ENCODE measurements around the gene PSKH1. TPM values are rescaled to one million over a fixed set of nuclear protein-coding genes. Genes with fewer than 3 reads are reported as not detected.

The PSKH1 gene
- total RNA-seq, 4 donors from 2014 or later = 16.4 to 26.9 (median 24.5) TPM

DNA sequence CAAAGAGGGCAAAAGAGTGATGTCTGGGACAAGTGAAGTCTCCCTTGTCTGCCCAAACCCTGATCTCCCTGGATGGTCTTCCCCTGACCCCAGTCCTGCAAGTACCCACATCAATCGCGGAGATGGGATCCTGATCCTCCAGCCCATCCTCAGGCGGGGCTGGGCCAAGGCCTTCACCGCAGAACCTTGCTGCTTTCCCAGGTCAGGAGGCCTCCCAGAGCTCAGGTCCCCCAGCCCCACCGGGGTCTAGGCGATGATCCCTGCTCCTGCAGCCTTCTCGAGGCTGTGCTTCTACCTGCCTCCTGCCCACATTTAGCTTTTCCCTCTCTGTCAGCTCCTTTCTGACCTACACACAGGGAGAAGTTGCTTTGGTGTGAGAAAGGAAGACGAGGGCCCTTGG is 69.1 kb downstream of the PSKH1 start:
- no peak overlapping the region for H3K4me3 ChIP-seq
- H3K36me3 ChIP-seq = peaks cover 43% of the 10 kb centered on the region
- no peaks in the 10 kb centered on the region for H3K9me3 ChIP-seq
- 52% methylated on average over 6 of the region's 8 CpGs for WGBS
- TF ChIP-seq, protein P1, sequence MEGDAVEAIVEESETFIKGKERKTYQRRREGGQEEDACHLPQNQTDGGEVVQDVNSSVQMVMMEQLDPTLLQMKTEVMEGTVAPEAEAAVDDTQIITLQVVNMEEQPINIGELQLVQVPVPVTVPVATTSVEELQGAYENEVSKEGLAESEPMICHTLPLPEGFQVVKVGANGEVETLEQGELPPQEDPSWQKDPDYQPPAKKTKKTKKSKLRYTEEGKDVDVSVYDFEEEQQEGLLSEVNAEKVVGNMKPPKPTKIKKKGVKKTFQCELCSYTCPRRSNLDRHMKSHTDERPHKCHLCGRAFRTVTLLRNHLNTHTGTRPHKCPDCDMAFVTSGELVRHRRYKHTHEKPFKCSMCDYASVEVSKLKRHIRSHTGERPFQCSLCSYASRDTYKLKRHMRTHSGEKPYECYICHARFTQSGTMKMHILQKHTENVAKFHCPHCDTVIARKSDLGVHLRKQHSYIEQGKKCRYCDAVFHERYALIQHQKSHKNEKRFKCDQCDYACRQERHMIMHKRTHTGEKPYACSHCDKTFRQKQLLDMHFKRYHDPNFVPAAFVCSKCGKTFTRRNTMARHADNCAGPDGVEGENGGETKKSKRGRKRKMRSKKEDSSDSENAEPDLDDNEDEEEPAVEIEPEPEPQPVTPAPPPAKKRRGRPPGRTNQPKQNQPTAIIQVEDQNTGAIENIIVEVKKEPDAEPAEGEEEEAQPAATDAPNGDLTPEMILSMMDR (IDR thresholded peaks at IDR 0.05) = no peak
- TF ChIP-seq POLR2AphosphoS5 (IDR thresholded peaks at IDR 0.05) (no peak), POLR2A (IDR thresholded peaks at IDR 0.05) (no peak), EP300 (IDR thresholded peaks at IDR 0.05) (no peak)
- H3K4me1 ChIP-seq = peaks cover 76% of the 10 kb centered on the region
- H3K27me3 ChIP-seq = no peaks in the 10 kb centered on the region
- peak overlapping the region; percentile 52 for H3K27ac ChIP-seq
- DNase-seq (ENCODE audit: low spot score in 2 of 2) = peak in 1 of 2 donors; percentile 56

DNA sequence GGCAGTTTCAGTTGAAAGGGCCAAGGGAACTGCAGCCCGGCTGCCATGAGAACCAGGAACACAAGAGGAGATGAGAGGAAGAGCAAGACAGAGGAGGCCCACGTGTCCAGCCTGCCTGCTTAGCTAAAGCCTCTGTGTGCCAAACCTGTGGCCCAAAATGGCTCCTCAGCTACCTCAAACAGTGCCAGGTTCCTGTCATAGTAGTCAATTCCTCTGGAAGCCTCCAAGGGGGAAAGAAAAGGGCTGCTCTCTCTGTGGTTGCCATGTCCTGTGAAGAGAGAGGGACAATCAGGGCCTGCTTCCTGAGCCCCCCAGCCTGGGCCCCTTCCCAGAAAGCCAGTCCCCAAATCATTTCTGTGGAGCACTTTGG is 70.2 kb downstream of the PSKH1 start:
- TF ChIP-seq, protein P1 (IDR thresholded peaks at IDR 0.05) = no peak
- TF ChIP-seq POLR2A (IDR thresholded peaks at IDR 0.05) (no peak), EP300 (IDR thresholded peaks at IDR 0.05) (no peak), POLR2AphosphoS5 (IDR thresholded peaks at IDR 0.05) (no peak)
- peaks cover 80% of the 10 kb centered on the region for H3K4me1 ChIP-seq
- WGBS = 64% methylated on average over 2 of the region's 2 CpGs

DNA sequence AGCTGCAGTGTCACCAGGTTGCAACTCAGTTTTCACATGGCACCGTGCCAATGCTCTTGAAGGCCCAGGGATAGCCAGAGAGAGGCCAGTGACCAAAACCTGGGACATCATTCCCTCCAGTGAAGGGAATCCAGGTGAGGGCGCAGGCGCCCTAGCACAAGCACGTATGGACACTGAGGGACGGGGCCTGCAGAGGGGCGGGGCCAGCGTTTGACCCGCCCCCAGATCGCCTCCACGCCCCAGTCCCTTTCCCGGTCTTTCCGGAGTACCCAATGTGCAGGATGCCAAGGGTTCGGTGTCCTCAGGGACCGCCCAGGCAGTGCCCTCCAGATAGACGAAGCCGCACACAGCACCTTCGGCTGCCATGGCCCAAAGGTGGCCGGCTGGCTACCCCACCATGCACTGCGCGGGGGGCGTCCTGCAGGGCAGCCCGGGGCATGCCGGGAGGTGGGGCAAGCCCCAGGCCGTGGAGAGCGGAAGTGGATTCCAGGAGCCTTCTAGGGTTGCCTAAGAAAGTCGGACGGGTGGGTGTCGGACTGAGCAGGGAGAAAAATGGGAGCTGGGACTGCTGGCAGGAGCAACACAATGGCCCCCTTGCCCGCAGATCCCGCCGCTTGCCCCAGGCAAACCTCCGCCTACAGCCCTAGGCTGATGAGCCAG is 70.7 kb downstream of the PSKH1 start:
- TF ChIP-seq POLR2AphosphoS5 (IDR thresholded peaks at IDR 0.05) (no peak), EP300 (IDR thresholded peaks at IDR 0.05) (no peak), POLR2A (IDR thresholded peaks at IDR 0.05) (no peak)
- TF ChIP-seq, protein P1 (IDR thresholded peaks at IDR 0.05) = no peak
- 51% methylated on average over 20 of the region's 32 CpGs for whole genome bisulfite sequencing
- Histone ChIP-seq H3K4me3 (no peak overlapping the region), H3K27ac (peak overlapping the region; percentile 28), H3K27me3 (no peaks in the 10 kb centered on the region), H3K36me3 (peaks cover 29% of the 10 kb centered on the region), H3K9me3 (no peaks in the 10 kb centered on the region), H3K4me1 (peaks cover 83% of the 10 kb centered on the region)
- peak in 1 of 2 donors; percentile 65 for DNase-seq (ENCODE audit: low spot score in 2 of 2)

More for the DNA sequence above, 70.2 kb downstream of the PSKH1 start:
- Histone ChIP-seq H3K27me3 (no peaks in the 10 kb centered on the region), H3K4me3 (no peak overlapping the region), H3K9me3 (no peaks in the 10 kb centered on the region), H3K36me3 (peaks cover 34% of the 10 kb centered on the region), H3K27ac (peak overlapping the region; percentile 28)
- DNase-seq (ENCODE audit: low spot score in 2 of 2) = no peak

DNA sequence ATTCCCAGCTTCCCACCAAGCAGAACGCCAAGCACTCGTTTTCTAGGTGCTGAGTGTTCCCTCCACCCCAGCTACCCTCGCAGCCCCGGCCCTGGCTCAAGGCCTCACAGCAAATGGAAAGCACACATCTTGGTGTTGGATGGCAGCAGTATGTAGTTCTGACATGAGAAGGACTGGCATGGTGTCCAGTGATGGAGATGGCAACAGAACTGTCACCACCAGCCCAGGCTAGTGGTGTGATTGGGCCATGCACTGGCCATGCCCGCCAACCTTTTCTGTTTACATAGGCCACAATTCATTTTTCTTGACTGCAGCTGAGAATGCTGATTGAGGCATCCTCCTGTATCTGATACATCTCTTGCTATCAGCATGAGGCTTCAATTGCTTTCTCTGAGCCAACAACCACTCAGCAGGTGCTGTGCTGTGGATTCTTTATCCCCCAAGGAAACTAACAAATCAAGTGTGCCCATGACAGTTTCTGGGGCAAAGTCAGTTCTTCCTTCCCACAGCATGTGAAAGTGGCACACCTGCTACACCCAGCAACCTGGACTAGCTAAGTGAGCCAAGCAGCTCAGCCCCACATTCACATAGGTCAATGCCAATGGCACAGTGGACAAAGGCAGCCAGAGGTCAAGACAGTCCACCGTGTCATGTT is 71.5 kb downstream of the PSKH1 start:
- peaks cover 83% of the 10 kb centered on the region for H3K4me1 ChIP-seq
- no peaks in the 10 kb centered on the region for H3K9me3 ChIP-seq
- peaks cover 21% of the 10 kb centered on the region for H3K36me3 ChIP-seq
- H3K4me3 ChIP-seq = no peak overlapping the region
- H3K27ac ChIP-seq = peak overlapping the region; percentile 28
- WGBS = 80% methylated on average over 6 of the region's 6 CpGs
- no peak for TF ChIP-seq POLR2A (IDR thresholded peaks at IDR 0.05)
- TF ChIP-seq POLR2AphosphoS5 (IDR thresholded peaks at IDR 0.05) = no peak
- no peak for DNase-seq (ENCODE audit: low spot score in 2 of 2)
- no peaks in the 10 kb centered on the region for H3K27me3 ChIP-seq

DNA sequence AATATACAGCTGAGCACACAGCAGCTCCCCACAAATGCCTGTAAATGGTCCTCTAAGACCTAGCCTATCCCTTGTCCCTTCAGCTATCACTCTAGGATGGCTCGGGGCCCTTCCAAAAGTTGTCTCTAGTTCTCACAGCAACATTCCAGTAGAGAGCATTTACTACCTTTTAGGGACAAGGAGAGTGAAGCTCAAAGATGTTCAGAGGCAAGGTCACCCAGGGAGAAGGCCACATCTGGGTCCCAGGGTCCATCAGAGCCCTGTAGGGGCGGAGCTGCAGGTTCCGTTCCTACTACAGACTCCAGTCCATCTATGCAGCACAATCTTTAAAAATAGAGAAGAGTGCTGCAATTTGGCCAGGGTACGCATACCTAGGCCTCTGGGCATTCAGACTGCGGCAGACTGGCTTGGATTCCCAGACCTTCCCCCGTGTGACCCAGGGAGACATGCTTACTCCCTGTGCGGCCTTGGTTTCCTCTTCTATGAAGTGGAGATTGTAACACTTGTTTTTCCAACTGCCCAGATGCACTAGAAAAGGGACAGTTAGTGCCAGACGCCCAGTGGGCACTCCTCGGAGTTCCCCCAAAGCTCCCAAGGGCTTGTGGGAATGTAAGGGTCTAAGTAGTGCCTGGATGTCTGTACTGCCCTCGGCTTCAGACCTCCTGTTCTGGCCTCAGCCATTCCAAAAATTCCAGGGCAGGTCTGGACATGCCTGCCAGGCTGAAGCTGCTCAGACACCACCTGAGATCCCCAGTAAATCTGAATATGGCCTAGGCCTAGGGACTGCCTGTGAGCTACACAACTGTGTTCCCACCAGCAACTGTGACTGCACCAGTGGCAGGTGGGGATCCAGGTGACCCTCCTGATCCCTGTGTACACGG is 72.9 kb downstream of the PSKH1 start:
- 43% methylated on average over 6 of the region's 11 CpGs for WGBS
- H3K4me1 ChIP-seq = peaks cover 70% of the 10 kb centered on the region

More for the DNA sequence above, 72.9 kb downstream of the PSKH1 start:
- H3K27me3 ChIP-seq = no peaks in the 10 kb centered on the region
- no peak for TF ChIP-seq POLR2AphosphoS5 (IDR thresholded peaks at IDR 0.05)
- TF ChIP-seq, protein P1 (IDR thresholded peaks at IDR 0.05) = no peak
- TF ChIP-seq EP300 (IDR thresholded peaks at IDR 0.05) = no peak
- no peak for TF ChIP-seq POLR2A (IDR thresholded peaks at IDR 0.05)
- H3K9me3 ChIP-seq = no peaks in the 10 kb centered on the region
- no peak for DNase-seq (ENCODE audit: low spot score in 2 of 2)
- H3K27ac ChIP-seq = peak overlapping the region; percentile 95
- H3K36me3 ChIP-seq = peaks cover 12% of the 10 kb centered on the region
- H3K4me3 ChIP-seq = peak overlapping the region; percentile 74

Data from suprapubic skin (tissue), 4 donors.